Measurements from ENCODE around the gene CCL17.
A peak's percentile ranks its signal among the peaks of the same experiment; 100 is the strongest.
"Not testable (repeated sequence)": the region's sequence is repeated elsewhere in the genome, so short reads cannot be mapped to it uniquely, and the experiment has no call there.

The CCL17 gene

GRCh38 chr16:57435838-57436237 lies 31.3 kb downstream of the CCL17 start:
- DNase-seq, result no peak

GRCh38 chr16:57439947-57440346 lies 35.4 kb downstream of the CCL17 start:
- not testable (repeated sequence) for DNase-seq

- DNase-seq, result peak; percentile 31
Measured at GRCh38 chr16:57440551-57440950, 36.0 kb downstream of the CCL17 start.

DNA sequence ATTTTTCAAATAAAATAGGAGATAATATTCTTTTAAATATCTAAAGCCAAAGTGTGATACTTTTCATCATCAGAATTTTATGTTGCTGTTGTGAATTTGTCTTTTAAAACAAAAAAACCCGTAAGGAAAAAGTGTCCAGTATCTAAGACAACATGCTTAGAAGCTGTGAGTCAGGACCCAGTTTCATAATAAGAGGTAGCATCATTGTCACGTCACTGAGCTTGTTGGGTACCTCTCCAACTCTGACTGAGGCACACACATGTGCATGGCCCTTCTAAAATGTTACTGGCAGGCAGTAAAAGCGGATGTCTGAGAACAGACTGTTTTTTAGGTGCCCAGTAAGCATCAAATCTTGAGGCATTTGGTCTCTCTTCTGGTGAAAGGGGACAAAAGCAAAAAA lies 40.1 kb downstream of the CCL17 start:
- DNase-seq, result no peak

DNA sequence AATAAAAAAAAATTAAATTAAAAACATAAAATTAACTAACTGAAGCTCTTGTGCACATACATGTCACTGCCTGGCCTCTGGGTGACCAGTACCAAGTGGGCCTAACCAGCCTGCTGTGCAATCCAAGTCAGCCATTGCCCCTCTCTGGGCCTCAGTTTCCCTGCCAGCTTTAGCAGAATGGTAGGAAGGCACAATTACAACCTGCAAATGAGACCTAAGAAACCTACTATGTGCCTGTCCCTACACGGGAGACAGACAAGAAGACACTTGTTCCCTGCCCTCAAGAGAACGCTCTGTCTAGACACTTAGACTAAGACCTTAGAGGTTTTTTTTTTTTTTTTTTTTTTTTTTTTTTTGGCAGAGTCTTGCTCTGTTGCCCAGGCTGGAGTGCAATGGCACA lies 40.9 kb downstream of the CCL17 start:
- no peak for DNase-seq

- peak; percentile 70 for DNase-seq
Measured at GRCh38 chr16:57446531-57447185, 42.1 kb downstream of the CCL17 start.

GRCh38 chr16:57447186-57447962 lies 42.8 kb downstream of the CCL17 start, which contains the start of the genes CIAPIN1 and COQ9:
Gene CIAPIN1 (minus strand): TSS chr16:57447385. CDS start chr16:57440928, 6,457 bp downstream.
Gene COQ9 (plus strand): TSS chr16:57447479. CDS start chr16:57447506, 27 bp downstream.
- peak; percentile 97 for DNase-seq

DNA sequence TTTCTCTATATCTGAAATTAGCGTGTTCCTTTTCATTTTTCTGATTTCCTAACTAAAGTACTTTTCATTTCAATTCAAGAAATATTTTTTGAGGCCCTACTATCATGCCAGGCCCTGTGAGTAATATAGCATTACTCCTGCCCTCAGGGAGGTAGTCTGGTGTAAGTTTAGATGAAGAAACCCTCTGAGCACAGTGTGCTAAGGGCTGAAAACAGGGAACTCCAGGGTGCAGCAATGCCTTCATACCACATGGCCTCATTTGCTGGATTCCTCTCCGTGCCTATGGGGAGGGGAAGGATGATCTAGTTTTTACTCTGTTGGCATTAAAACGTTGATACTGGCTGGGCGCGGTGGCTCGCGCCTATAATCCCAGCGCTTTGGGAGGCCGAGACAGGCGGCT lies 47.5 kb downstream of the CCL17 start:
- no peak for DNase-seq

GRCh38 chr16:57462209-57462977 lies 57.8 kb downstream of the CCL17 start, which contains the start of gene POLR2C:
Gene POLR2C (plus strand): TSS chr16:57462679. CDS start chr16:57462725, 46 bp downstream.
- peak; percentile 93 for DNase-seq

- peak; percentile 25 for DNase-seq
Measured at GRCh38 chr16:57462978-57463362, 58.4 kb downstream of the CCL17 start.

DNA sequence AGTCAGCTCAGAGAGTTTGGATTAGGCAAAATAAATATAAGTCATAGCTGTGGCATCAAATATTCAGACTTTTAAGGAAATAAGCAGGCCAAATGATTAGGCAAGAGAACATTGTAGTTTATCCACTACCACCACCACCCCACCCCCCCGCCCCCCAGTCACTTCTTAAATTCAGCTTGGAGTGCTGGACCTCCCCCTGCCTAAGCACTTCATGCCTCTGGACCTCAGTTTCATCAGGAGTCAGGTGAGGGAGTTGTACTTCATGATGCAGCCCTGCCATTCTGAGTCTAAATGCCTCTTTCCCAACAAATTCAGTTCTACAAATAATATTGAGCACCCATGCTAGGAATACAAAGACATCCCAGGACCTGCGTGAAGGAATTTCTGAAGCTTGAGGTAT lies 60.0 kb downstream of the CCL17 start:
- no peak for DNase-seq
